Amniotic stem cell (primary cell): ENCODE measurements around the gene PSMB11.

Experiments
- DNase-seq: peaks from one replicate; lab custom pipeline; 2025; lab: John Stamatoyannopoulos, UW

The PSMB11 gene

DNA sequence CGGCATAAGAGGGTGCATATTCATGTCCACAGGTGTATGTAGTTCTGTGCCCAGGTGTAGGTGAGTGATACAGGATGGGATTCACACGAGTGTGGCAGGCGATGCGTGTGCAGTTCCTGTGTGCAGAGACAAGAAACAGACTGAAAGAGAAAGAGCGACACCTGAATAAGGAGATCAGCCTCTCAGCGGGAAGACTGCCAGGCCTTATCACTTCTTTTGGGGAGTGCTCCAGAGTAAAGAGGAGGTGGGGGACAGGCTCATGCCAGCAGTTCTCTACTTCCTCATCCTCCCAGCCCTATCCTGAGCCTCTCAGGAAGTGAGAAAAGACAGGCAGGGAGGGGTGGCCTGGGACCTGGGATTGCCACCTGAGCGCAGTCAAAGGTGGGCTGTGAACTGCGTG, 2.8 kb downstream of the PSMB11 start:
- no peak for DNase-seq

DNA sequence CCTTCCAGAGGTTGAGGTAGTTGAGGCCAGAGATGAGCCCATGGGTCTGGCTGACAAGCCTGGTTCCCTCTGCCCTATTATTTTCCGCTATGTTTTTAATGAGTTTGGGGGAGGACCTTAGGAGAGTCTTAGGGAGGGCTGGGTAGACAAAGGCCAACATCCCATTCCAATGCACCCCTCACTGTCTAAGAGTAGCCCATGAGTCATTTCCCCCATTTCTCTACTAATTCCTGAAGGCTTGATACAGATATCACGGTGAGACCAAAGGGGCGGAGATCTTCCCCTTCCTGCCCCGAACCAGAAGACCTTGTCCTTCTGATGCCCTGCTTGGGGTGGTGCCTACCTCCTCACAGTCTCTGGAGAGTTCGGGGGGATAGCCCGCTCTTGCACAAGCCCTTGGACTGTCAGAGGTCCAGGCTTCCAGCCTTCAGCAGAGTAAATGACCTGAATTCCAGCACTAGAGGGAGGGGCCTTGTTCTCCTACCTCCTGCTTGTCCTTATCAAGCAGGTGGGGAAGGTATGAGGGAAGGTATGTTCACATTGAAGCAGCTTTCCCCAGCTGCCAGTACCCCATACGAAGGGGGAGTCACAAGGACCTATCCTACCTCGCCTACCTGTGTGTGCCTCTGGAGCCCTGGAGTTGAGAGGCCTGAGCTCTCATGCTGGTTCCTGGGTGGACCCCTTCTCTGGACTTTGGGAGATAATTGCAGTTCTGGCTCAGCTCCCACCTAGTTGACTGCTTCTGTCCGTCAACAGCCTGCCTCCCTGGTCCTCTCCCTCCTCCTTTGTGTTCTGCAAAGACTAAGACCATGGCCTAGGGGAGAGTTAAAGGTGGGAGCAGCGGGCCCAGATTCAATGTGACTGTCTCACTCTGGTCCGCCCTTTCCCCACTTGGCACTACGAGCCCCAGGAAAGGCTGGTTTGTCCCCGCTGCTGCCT, 3.7 kb downstream of the PSMB11 start:
- DNase-seq, result no peak

DNA sequence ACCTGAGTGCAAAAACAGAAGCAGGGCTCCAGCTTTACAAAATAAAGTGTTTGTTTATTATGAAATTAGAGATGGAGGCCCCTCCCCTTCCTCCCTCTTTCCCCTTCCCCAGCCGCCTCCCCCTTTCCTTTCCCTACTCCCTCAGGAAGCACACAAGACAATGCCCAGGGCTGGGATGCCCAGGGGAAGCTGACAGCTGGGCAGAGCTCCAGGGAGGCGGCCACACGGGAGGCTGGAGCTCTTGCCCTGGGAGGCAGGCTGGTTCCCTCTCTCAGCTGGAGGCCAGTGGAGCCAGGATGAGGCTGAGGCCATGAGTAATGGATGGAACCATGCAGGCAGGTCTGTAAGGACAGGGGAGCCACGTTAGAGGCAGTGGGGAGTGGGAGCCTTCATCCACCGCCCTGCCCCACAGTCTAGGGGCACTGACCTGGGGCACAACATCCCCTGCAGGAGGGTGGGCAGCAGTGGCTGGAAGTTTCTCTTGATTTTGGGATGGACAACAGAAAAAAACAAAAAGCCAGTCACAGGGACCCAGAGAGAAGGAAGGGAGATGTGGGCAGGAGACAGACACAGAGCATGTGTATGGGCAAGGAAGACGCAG, 5.1 kb downstream of the PSMB11 start:
- DNase-seq, result no peak

DNA sequence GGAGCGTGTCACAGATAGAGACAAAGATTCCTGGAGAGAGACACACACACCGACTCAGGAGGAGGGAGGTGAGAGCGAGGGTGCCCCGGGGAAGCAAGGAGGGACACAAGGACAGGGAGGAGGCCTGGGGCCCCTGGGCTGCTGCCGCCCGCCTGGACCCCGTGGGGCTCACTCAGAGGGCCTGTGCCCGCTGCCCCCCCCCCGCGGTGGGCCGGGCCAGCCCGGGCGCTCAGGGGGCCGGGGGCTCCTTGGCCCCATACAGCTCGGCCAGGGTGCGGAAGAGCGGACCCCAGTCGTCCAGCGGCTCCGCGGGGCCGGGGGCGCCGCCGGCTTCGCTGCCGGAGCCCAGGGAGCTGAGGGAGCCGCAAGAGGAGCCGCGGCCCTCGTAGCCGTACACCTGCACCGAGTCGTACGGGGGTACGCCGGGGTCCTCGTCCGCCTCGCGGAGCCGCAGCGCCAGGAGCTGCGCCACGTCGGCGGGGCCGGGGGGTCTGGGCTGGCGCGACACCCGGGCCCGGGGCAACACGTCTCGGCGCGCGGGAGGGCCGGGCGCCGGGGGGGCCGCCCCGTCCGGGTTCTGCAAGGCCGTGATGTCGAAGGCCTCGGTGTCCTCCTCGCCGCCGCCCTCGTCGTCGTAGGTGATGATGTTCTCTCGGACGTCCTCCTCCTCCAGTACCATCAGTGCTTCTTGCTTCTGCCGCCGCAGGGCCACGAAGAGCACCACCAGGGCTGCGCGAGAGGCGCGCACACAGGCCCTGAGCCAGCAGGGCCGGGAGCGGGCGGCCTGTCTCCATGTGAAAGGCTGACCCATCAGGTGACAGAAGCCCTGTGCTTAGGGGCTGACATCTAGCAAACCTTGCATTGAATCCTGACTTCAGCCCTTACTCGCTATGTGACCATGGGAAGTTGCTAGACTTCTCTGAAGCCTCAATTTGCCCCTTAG, 6.0 kb downstream of the PSMB11 start:
- DNase-seq, result no peak

DNA sequence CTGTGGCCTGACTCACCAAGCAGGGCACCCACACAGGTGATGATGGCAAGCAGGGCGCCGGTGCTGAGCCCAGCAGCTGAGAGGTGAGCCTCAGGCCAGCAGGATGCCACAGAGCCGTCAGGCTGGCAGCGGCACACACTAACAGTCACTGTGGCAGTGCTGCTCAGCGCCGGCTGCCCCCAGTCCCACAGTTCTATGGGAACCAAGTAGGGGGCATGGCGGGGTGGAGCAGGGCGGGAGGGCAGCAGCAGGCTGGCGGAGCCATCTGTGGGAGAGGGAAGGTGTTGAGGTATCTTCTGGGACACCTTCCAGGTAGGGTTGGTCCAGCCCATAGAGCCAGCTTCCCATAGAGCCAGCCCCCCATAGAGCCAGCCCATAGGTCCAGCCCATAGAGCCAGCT, 7.0 kb downstream of the PSMB11 start:
- DNase-seq, result no peak

DNA sequence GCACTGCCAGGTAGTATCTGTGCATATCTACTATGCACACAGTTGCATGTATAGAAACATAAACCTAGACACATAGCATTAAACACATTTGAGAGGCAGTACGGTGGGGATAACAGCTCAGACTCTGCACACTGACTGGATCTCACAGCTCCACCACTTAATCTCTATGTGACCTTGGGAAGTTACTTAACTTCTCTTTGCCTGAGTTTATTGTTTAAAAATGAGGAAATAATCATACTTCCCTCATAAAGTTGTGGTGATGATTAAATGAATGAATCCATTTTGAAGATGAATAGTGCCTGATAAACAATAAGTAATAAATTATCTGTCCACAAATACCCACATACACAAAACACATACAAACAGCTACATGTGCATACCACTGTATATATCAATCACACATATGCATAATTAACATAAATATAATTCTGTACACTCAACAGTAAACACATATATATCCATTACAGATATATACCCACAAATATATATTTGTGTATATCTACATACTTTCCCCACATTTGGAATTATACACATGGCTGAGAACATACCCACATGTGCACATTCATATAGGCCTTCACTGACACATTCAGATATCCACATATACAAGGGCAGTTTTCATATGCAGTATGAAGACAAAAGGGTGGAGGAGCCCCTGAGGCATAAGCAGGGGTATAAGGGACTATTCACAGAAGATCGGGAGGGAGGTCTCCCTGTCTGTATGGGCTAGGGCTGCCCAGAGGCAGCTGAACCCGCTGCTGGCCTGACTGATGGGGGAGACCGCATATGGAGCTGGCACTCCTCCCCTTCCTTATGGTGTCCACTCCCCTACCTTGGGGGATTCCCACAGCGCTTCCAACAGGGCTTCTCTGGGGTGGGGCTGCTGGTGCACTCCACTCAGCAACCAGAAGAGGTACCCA, 9.4 kb downstream of the PSMB11 start:
- DNase-seq, result no peak

DNA sequence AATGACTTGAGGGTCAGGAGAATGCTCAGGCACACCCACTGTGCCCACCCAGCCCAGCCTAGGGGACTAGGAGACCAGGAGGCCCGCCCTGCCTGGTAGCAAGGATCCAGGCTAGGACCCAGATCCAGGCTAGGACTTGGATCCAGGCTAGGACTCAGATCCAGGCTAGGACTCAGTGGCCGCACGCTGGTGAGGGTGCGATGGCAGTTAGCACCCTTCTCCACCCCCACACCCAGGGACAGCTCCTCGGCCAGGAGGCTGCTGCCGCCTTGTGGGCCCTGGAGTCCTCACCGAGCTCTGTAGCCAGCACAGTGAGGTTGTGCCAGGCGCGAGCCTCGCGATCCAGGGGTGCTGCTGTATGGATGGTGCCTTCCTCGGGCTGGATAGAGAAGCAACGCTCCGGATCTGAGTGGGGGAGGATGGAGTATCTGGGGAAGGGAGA, 10.2 kb downstream of the PSMB11 start:
- no peak for DNase-seq

DNA sequence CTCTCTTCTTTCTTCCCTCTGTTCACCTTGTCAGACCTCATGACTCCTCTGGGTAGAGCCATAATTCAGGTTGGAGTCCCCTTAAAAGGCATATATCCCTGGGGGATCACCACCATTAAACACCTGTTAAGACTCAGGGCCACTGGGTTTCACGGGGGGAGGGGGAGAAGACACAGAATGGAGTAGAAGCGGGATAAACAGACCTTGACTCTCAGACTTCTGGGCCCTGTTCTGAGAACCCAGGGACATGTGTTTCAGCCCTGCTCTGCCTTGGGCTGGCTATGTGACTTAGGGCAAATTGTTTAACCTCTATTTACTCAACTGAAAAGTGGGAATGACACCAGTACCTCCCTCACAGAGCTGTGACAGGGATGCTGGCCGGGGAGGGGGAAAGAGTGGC, 10.7 kb downstream of the PSMB11 start:
- DNase-seq, result no peak

DNA sequence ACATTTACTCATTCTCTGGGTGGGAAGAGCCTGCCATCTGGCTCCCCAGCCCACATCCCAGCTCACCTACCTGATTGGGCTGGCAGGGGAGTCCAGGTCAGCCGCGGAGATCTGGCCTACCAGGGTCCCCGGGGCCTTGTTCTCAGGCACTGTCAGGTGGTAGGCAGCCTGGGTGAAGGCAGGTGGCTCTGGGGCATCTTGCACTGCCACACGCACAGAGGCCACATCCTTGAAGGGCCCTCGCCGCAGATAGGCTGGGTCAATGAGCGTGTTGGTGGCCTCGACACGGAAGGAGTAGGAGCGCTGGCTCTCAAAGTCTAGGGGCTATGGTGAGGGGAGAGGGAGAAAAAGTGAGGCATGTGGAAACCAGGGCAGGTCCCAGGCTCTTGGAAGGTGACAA, 11.4 kb downstream of the PSMB11 start:
- no peak for DNase-seq

DNA sequence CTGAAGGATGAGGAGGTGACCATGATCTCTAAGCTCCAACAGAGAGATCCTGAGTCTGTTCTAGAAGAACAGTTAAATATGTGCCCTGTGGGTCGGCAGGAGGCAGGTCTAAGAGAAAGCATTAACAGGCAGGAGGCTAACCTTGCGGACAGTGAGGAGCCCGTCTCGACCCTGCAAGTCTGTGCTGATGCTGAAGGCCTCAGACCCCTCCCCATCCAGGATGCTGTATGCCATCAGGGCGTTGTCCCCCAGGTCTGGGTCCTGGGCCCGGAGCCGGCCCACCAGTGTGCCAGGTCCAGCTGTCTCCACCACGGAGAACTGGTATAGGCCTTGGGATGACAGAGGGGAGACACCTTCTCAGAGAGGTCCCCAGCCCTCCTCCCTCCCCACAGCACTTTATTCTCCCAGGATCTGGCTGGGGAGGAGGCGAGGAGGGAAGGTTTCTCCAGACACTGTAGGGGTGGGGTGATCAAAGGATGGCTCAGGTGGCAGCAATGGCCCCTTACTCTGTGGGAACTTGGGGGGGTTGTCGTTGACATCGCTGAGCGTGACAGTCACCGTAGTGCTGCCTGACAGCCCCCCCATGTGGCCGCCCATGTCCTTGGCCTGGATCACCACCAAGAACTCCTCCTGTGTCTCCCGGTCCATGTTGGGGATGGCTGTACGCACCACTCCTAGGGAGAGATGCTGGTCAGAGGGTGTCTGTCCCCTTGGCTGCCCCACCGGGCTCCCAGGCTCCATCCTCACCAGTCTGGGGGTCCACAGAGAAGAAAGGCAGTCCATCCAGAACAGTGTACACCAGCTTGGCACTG, 12.2 kb downstream of the PSMB11 start:
- no peak for DNase-seq

DNA sequence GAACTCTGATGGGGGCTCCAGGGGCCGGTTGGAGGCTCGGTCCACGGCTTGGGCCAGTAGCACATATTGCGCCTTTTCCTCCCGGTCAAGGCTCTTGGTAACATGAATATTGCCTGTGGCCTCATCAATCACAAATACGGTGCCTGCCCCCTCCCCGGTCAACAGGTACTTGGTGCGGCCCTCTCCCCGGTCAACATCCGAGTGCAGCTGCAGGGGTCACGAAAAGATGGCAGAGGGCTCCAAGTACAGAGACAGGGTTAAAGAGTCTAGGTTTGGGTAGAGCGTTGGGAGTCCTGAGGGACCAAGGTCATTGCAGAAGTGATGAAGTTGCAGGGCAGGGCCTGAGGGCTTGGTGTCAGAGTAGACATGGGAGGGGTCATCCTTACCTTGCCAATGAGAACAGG, 13.1 kb downstream of the PSMB11 start:
- DNase-seq, result no peak

DNA sequence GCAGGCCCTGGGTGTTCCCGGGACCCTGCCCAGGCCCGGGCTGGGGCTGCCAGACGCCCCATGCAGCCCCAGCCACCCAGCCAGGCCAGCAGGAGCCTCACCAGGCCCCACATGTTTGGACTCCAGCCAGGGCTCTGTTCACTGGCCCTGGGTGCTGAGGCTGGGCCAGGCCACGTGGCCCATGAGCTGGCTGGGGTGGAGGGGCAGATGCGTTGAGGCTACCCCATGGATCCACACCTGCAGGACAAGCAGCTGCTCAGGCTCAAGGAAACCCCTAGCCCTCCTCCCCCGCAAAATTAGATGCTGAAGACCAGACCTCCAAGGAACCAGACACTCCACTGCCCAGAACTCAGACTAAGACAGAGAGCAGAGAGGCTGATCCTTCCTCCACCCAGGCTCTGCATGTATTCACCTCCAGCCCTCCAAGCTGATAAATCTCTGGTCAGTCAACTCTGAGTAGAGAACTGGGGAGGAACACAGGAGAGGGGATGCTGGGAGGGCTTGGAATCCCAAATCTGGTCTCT, 13.7 kb downstream of the PSMB11 start:
- DNase-seq, result no peak

DNA sequence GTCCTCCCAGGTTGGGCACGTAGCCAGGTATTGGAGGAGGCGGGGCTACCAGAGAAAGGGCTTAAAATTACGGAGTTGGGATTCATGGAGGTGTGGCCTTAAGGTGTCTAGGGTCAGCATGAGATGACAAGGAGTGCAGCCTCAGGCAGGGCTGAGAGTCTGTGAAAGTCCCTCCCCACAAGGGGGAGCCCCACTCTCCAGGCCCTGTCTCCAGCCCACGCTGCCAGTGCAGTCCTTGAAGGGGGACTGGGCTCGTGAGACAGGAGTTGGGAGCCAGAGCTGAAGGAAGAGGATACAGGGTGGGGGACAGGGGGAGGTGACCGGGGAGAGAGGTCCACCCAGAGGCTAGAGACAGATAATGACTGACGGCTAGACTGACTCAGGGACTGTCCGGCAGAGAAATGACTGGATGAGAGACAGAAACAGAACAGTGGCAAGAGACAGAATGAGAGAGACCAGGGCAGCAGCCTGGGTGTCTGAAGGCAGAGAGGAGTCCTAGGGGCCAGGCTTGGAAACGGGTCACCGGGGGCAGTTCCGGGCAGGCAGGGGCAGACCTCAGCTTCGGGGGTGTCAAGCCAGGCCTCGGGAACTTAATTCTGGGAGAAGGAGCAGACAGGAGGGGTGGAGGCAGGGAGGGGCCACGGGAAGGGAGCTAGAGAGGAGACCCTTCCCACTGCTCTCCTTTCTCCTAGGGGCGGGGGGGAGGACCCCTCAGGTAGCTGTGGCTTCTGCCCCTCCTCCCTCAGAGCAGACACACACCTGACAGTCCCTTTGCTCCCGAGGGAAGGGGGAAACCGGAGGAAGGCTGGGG, 14.3 kb downstream of the PSMB11 start:
- DNase-seq, result no peak

DNA sequence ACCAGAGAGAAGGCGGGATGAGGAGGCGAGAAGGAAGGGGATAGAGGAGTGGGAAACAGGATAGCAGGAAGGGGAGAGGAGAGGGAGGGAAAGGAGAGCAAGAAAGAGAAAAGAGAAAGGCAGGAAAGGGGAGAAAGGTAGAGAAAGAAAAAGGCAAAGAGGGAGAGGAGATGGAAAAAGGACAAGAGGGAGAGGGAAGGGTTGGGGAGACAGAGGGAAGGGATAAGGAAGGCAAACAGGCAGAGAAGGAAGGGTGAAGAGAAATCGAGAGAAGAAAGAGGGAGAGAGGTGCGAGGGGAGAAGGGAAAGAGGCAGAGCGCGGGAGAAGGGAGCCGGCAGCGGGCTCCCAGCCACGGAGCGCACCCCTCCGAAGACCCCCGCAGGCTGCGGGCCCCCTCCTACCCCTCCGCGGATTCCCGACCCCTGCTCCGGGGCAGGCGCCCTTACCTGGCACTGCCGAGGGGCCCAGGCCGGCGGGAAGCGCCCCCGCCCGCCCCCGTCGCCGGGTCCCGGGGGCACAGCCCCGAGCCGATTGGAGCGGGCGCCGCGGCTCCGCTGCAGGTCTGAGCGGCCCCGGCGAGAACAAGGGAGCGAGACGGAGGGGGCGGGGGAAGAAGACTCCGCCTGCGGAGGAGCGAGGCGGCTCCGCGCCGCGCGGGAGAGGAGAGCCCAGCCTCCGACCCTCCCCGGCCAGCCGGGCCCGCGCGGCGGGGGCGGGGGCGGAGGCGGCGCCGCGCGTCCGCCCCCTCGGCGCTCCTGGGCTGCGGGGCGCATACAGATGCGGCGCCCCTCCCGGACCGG, 15.1 kb downstream of the PSMB11 start, which contains the start of gene CDH24:
Gene CDH24, minus strand, starts transcription at position 565 of the 801 bp plus-strand sequence. CDS start 1,787 bp downstream, outside the sequence.
- DNase-seq, result no peak

DNA sequence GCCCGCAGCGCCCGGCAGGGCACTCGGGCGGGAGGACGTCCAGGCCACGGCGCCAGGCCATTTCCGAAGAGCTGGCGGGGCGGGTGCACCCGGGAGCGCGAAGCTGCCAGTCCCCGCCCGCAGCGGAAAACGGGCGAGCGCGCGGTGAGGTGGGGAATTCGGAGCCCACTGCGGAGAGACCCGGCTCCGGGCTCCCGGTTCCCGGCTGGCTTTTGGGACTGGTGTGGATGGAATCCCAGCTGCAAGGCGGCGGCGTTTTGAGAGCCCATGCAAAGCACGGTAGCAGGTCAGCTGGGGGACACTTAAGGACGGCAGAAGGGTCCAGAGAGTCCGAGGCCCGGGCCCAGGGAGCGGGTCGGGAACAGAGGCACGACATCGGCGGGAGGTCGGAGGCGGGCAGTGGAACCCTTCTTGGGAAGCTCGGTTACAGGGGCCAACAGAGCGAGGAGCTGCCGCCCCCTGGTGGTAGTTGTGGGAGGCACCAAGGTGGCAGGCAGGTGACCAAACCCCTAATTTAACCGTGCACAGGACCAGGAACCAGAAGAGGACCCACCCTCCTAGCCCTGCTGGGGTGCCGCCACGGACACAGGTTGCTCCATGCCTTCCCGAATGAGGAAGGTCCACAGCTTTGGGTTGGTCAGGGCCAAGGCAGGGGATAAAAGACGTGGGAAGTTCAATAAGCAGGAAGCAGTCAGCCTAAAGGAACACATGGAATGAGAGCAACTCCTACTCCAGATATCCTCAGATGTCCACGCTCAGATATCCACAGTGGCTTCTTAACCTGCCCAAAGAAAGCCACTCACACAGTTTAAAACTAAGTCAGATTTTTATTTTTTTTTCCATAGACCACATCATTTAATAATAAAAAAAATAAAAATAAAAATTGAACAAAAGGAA, 16.0 kb downstream of the PSMB11 start:
- DNase-seq, result no peak

DNA sequence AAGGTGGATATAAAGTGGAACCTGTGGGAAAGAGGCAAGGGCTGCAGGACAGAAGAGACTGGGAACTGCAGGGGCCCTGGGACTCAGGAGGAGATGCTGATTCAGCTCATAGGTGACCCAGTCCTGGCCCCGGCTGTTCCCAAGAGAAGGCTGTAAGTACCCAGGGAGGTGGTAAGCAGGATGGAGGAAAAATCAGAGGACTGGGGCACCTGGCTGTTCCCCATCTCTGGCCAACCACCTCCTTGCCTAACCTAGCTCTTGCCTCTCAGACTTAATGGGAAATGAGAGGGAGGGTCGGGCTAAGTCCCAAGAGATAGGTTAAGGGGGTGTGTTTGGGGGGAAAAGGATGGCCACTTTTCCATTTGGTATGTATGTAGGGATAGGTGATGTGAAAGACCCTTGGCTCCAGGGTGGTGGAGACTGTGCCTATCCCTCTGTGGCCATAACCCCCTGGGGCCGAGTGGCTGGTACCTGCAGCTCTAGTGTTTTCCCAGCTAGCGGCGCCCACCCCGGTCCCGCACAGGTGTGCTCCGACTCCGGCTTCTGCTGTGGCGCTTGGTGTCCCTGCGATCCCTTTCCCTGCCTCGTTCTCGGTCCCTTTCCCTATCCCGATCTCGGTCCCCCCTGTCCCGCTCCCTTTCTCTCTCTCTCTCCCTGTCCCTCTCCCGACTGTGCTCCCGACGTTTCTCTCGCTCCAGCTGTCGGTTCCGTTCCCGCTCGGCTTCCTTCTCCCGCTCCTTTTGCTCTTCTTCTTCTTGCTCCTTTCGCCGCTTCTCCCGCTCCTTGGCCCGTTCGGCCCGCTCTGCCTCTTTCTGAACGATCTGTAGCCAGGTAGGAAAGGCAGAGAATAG, 16.9 kb downstream of the PSMB11 start:
- DNase-seq, result no peak
